ENCODE data around the gene LDHB.
"Not testable (repeated sequence)": the region's sequence is repeated elsewhere in the genome, so short reads cannot be mapped to it uniquely, and the experiment has no call there.

Gene LDHB

DNA sequence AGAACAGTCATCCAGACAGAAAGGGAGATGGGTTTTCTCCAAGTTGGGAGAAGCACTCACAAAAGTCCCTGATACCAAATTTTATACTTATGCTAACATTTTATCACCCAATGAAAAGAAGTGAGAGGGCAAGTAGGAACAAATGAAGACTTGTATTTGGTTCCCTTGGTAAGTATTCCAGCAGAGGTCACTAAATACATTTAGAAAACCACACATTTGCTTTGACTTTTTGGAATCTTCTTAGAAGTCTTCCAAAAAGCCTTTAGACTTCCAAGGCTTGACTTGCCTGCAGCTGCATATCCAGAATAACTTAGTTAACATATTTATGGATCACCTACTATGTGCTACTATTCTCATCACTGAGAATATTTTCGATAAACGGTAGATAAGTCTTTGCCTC, 49.9 kb downstream of the LDHB start:
- DNase-seq (ENCODE audit: low read depth in 2 of 2), result no peak

DNA sequence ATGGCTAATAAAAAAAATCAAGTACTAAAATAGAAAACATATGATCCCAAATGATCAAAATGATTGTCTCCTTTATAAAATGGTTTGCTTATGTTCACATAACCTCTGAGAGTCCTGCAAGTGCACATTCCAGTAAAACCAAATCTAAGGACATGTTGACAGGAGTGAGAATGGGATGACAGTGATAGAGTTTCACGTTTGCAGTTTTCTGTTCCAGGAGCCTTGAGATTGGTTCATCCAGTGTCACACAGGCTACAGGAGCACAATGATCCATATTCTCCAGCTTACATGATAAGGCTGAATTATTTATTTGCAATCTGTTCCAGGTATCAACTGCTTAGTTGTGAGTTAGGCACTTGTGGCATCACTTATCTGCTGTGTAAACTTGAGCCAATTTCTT, 51.5 kb downstream of the LDHB start:
- no peak for DNase-seq (ENCODE audit: low read depth in 2 of 2)

GRCh38 chr12:21604245-21605101, 53.2 kb downstream of the LDHB start, which contains the start of gene GYS2:
Gene GYS2, minus strand, starts transcription at chr12:21604847. Its CDS starts 255 bp downstream, at chr12:21604592.
- DNase-seq (ENCODE audit: low read depth in 2 of 2), result no peak

- no peak for DNase-seq (ENCODE audit: low read depth in 2 of 2)
Observed at GRCh38 chr12:21602774-21603173, 54.9 kb downstream of the LDHB start.

DNA sequence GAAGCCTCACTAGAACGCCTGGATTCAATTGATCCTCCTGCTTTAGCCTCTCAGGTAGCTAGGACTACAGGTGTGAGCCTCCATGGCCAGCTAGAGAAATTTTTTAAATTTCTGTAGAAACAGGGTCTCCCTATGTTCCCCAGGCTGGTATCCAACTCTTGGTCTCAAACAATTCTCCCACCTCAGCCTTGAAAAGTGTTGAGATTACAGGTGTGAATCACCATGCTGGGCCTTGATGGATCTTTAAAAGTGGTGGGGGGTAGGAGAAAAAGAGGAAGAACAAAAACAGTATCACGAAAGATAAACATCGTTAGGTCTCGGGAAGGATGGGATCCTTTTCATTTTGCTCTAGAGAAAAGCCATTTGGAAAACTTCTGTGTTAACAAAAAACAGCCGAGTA, 57.4 kb downstream of the LDHB start:
- no peak for DNase-seq (ENCODE audit: low read depth in 2 of 2)

DNA sequence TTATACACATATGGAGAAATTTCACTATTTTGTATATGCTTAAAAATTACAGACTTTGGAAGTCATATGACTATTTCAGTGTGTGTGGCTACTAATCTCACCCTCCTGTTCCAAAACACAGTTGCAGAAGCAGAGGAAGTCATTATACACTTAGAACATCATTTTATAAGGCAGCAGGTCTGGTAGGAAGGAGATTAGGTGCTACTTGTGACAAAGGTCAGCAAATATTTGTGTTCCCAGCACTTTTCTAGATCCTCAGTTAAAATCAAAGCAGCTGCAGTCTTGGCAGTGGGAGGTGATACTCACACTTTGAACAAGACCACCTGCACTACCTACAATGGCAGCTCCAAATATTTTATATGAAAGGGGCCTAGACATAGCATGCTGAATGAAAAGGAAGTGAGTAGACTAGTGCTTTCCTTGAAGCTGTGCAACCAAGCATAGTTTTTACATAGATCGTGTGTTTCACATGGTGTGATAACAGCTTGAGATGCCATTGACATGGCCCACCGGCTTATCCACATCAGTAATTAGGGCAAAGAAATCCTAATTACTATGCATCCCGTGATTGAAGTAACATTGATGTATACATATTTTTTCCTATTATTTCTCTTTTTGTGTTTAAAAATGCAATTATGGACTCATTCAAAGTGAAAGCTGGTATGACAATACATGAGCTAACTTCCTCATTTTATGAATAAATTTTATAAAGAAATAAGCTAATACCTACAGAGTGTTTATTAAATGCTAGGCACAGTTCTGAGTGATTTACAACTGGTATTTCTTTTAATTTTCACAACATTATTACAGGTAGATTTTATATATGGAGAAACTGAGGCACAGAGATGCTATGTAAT, 58.3 kb downstream of the LDHB start:
- no peak for DNase-seq (ENCODE audit: low read depth in 2 of 2)

- DNase-seq (ENCODE audit: low read depth in 2 of 2), result no peak
Observed at GRCh38 chr12:21598651-21599050, 59.0 kb downstream of the LDHB start.

GRCh38 chr12:21595356-21595755, 62.3 kb downstream of the LDHB start:
- DNase-seq (ENCODE audit: low read depth in 2 of 2), result not testable (repeated sequence)

- DNase-seq (ENCODE audit: low read depth in 2 of 2), result no peak
Observed at GRCh38 chr12:21585485-21585884, 72.2 kb downstream of the LDHB start.

Measured in stimulated activated CD4-positive, alpha-beta T cell treated with anti-CD3 and anti-CD28 coated beads, Interleukin-15, amount 100 ng/mL, for 48 hours (primary cell).